Activated T-cell treated with anti-CD3 and anti-CD28 coated beads for 1 hour (primary cell): Measurements from ENCODE around the gene MAD2L1.
A peak's percentile ranks its signal among the peaks of the same experiment; 100 is the strongest.
"Not testable (repeated sequence)": the region's sequence is repeated elsewhere in the genome, so short reads cannot be mapped to it uniquely, and the experiment has no call there.

Source experiments
- DNase-seq: peaks from one replicate; pipeline ENCODE4 v3.0.0-alpha.2; 2020; ENCODE audit warnings: low read depth

The MAD2L1 gene

GRCh38 chr4:120066517-120067340, at the start of gene MAD2L1:
TSS of gene MAD2L1 (minus strand) at chr4:120066848. CDS start at chr4:120066734, 114 bp downstream.
- DNase-seq: peak; percentile 99

- no peak for DNase-seq
Measured at GRCh38 chr4:120111745-120112144, 45.1 kb upstream of the MAD2L1 start.

GRCh38 chr4:120109406-120109805, 42.8 kb upstream of the MAD2L1 start:
- DNase-seq: no peak

- DNase-seq: no peak
Measured at GRCh38 chr4:120105472-120105871, 38.8 kb upstream of the MAD2L1 start.

- DNase-seq: no peak
Measured at GRCh38 chr4:120096508-120097297, 30.1 kb upstream of the MAD2L1 start.

- DNase-seq: no peak
Measured at GRCh38 chr4:120088507-120088906, 21.9 kb upstream of the MAD2L1 start.

GRCh38 chr4:120088066-120088465, 21.4 kb upstream of the MAD2L1 start:
- not testable (repeated sequence) for DNase-seq

- DNase-seq: no peak
Measured at GRCh38 chr4:120085705-120086104, 19.1 kb upstream of the MAD2L1 start.

GRCh38 chr4:120084327-120084726, 17.7 kb upstream of the MAD2L1 start:
- no peak for DNase-seq

- no peak for DNase-seq
Measured at GRCh38 chr4:120083152-120083551, 16.5 kb upstream of the MAD2L1 start.

GRCh38 chr4:120082251-120082650, 15.6 kb upstream of the MAD2L1 start:
- DNase-seq: no peak

GRCh38 chr4:120081726-120082125, 15.1 kb upstream of the MAD2L1 start:
- DNase-seq: no peak

- no peak for DNase-seq
Measured at GRCh38 chr4:120080533-120080932, 13.9 kb upstream of the MAD2L1 start.

GRCh38 chr4:120079839-120080520, 13.3 kb upstream of the MAD2L1 start:
- DNase-seq: no peak

GRCh38 chr4:120078216-120078615, 11.6 kb upstream of the MAD2L1 start:
- no peak for DNase-seq

- peak; percentile 33 for DNase-seq
Measured at GRCh38 chr4:120071192-120071795, 4.6 kb upstream of the MAD2L1 start.

GRCh38 chr4:120070196-120070595, 3.5 kb upstream of the MAD2L1 start:
- DNase-seq: no peak

GRCh38 chr4:120065974-120066516, 603 bp downstream of the MAD2L1 start:
- DNase-seq: no peak

- no peak for DNase-seq
Measured at GRCh38 chr4:120064887-120065286, 1.8 kb downstream of the MAD2L1 start.

- DNase-seq: not testable (repeated sequence)
Measured at GRCh38 chr4:120063711-120064110, 2.9 kb downstream of the MAD2L1 start.

- no peak for DNase-seq
Measured at GRCh38 chr4:120062663-120063195, 3.9 kb downstream of the MAD2L1 start.

GRCh38 chr4:120059036-120059435, 7.6 kb downstream of the MAD2L1 start:
- no peak for DNase-seq
